GM12878 (cell line): ENCODE measurements around the gene F2RL3. TPM values are rescaled to one million over a fixed set of nuclear protein-coding genes. Genes with fewer than 3 reads are reported as not detected.

Experiments used
- ATAC-seq: fragments of 200-7000 bp; cut with Tn5 transposase; 3 replicates; pipeline ENCODE4 v1.9.1; 2020; ENCODE audit warnings: mild to moderate bottlenecking, moderate library complexity
- BruUV-seq: library from RNA; stranded (reverse); fragments of 400-500 nt; replicated peaks from 2 replicates; lab custom pipeline; 2021; lab: Mats Ljungman, UMichigan
- CTCF ChIA-PET: fragments of 300-600 bp; sonication (Branson Sonifier 250); formaldehyde crosslinking; extraction: SDS; loops from one replicate; lab custom pipeline; 2021; ENCODE audit warnings: inconsistent platforms; lab: Yijun Ruan, JAX
- POLR2A ChIA-PET: fragments of 350-600 bp; formaldehyde crosslinking; extraction: SDS; loops from one replicate; lab custom pipeline; 2021; ENCODE audit warnings: inconsistent platforms; lab: Charles Lee
- RAD21 ChIA-PET: fragments of 300-600 bp; sonication (Branson Sonifier 250); formaldehyde crosslinking; loops from one replicate; lab custom pipeline; 2023; ENCODE audit warnings: antibody characterized with exemption; ENCODE audit not compliant: unreplicated experiment; lab: Charles Lee
- SMC1A ChIA-PET: fragments of 300-600 bp; sonication (Branson Sonifier 250); formaldehyde crosslinking; loops from one replicate; lab custom pipeline; 2023; ENCODE audit not compliant: unreplicated experiment, uncharacterized antibody; lab: Charles Lee
- DNase-seq: peaks from one replicate; pipeline ENCODE4 v3.0.0-alpha.2; 2011; ENCODE audit warnings: low read depth, low spot score
- FAIRE-seq: peaks from 3 replicates; lab custom pipeline; 2011; peaks lifted over from hg19 to GRCh38; lab: Jason Lieb, UNC
- H2AFZ ChIP-seq: 2 replicates; pipeline ENCODE4 v1.6.0; 2011; ENCODE audit warnings: low read depth, low read length, control low read depth; ENCODE audit not compliant: control insufficient read depth
- H3K27ac ChIP-seq: 2 replicates; pipeline ENCODE4 v1.5.1; 2011; ENCODE audit warnings: control low read depth; ENCODE audit not compliant: control insufficient read depth, insufficient read depth
- H3K27me3 ChIP-seq, 2 experiments: replicated peaks in 1 of 2; 2 replicates each; pipeline versions ENCODE4 v1.6.0 to v1.6.1; 2011; ENCODE audit warnings: low read length in 1 of 2; ENCODE audit not compliant: control insufficient read depth in 2 of 2, insufficient read depth in 2 of 2
- H3K36me3 ChIP-seq, 2 experiments: 2 replicates each; pipeline ENCODE4 v1.5.1; 2011; ENCODE audit warnings: low read length in 1 of 2; ENCODE audit not compliant: control insufficient read depth in 2 of 2, insufficient read depth in 2 of 2
- H3K4me1 ChIP-seq: 2 replicates; pipeline ENCODE4 v1.6.1; 2011; ENCODE audit warnings: mild to moderate bottlenecking, low read length, moderate library complexity, mixed read lengths; ENCODE audit not compliant: control insufficient read depth, insufficient read depth
- H3K4me2 ChIP-seq: 2 replicates; pipeline ENCODE4 v1.6.0; 2011; ENCODE audit warnings: control low read depth; ENCODE audit not compliant: control insufficient read depth, insufficient read depth
- H3K4me3 ChIP-seq: fragments of 200-600 bp; sonication (generic); 2 replicates; pipeline ENCODE4 v1.5.1; 2016
- H3K79me2 ChIP-seq: 2 replicates; pipeline ENCODE4 v1.6.0; 2011; ENCODE audit warnings: low read length; ENCODE audit not compliant: control insufficient read depth, insufficient read depth
- H3K9ac ChIP-seq: 2 replicates; pipeline ENCODE4 v1.8.0; 2011; ENCODE audit warnings: low read length, control low read depth, mixed read lengths; ENCODE audit not compliant: control insufficient read depth, insufficient read depth
- H3K9me3 ChIP-seq: replicated peaks from 3 replicates; pipeline ENCODE4 v1.5.1; 2011; ENCODE audit warnings: mild to moderate bottlenecking, low read length; ENCODE audit not compliant: control insufficient read depth, insufficient read depth
- H4K20me1 ChIP-seq: 2 replicates; pipeline ENCODE4 v1.6.0; 2011; ENCODE audit not compliant: control insufficient read depth, insufficient read depth
- BMI1 ChIP-seq: fragments of 450-650 bp; IDR thresholded peaks from 2 replicates; pipeline ENCODE4 v1.6.1; 2016; ENCODE audit warnings: mild to moderate bottlenecking, moderate library complexity, borderline replicate concordance
- CBX5 ChIP-seq: sonication (generic); IDR thresholded peaks from 2 replicates; pipeline ENCODE4 v1.6.1; 2016; ENCODE audit warnings: low read depth, moderate library complexity, mild to moderate bottlenecking, inconsistent platforms
- CHD2 ChIP-seq: IDR thresholded peaks from 2 replicates; pipeline ENCODE4 v1.6.1; 2011; ENCODE audit warnings: low read depth, low read length, improper control_type of control experiment, borderline replicate concordance
- CHD4 ChIP-seq: fragments of 200-600 bp; sonication (generic); IDR thresholded peaks from 2 replicates; pipeline ENCODE4 v1.6.1; 2016; ENCODE audit warnings: mild to moderate bottlenecking
- HDGF ChIP-seq: fragments of 450-650 bp; IDR thresholded peaks from 2 replicates; pipeline ENCODE4 v1.6.1; 2016; ENCODE audit warnings: antibody characterized with exemption
- IKZF1 ChIP-seq: fragments of 450-650 bp; conservative IDR thresholded peaks from 2 replicates; pipeline ENCODE4 v1.6.1; 2017; ENCODE audit warnings: antibody characterized with exemption, mild to moderate bottlenecking
- KDM1A ChIP-seq: fragments of 200-600 bp; sonication (generic); IDR thresholded peaks from 2 replicates; pipeline ENCODE4 v1.6.1; 2016; ENCODE audit warnings: borderline replicate concordance
- LARP7 ChIP-seq: fragments of 450-650 bp; IDR thresholded peaks from 2 replicates; pipeline ENCODE4 v1.6.1; 2017; ENCODE audit warnings: mild to moderate bottlenecking
- MXI1 ChIP-seq: fragments of 150-350 bp; IDR thresholded peaks from 2 replicates; pipeline ENCODE4 v1.6.1; 2011; ENCODE audit warnings: low read depth, mild to moderate bottlenecking, inconsistent platforms, low read length, improper control_type of control experiment
- POLR2AphosphoS2 ChIP-seq: IDR thresholded peaks from 2 replicates; pipeline ENCODE4 v1.6.1; 2011; ENCODE audit warnings: low read depth, mild to moderate bottlenecking, low read length, improper control_type of control experiment, moderate library complexity
- SPI1 ChIP-seq: IDR thresholded peaks from 2 replicates; pipeline ENCODE4 v1.6.1; 2011; ENCODE audit warnings: low read depth, mild to moderate bottlenecking, low read length, moderate library complexity, borderline replicate concordance; ENCODE audit not compliant: insufficient read depth
- STAT3 ChIP-seq: IDR thresholded peaks from 2 replicates; pipeline ENCODE4 v1.6.1; 2011; ENCODE audit warnings: low read depth, low read length, improper control_type of control experiment
- TARDBP ChIP-seq: IDR thresholded peaks from 2 replicates; pipeline ENCODE4 v1.6.1; 2016; ENCODE audit warnings: borderline replicate concordance
- WGBS: methylation state at CpG from one replicate; pipeline ENCODE4 v1.1.6; 2016; ENCODE audit warnings: low lambda C conversion rate; ENCODE audit not compliant: insufficient replicate concordance, insufficient coverage; ENCODE audit errors: missing lambda C conversion rate; 5-methylcytosine and 5-hydroxymethylcytosine counted together
- in situ Hi-C: fragments of 300-500 bp; cut with MboI; formaldehyde crosslinking; loops from 9 replicates; pipeline ENCODE4 v1.14.3; 2018; ENCODE audit warnings: mixed read lengths
- intact Hi-C: fragments of 100-400 bp; cut with micrococcal nuclease; formaldehyde crosslinking; loops from one replicate; pipeline ENCODE4 v1.14.2; 2022; ENCODE audit not compliant: unreplicated experiment
- polyA plus RNA-seq, 11 experiments: library from polyadenylated mRNA; depleted of rRNA in 4 of 11; unstranded in 6 of 11; stranded (reverse) in 5 of 11; fragments of >200 nt; fragmentation: Nextera tagmentation in 4 of 11; fragmentation: Illumina TruSeq in 1 of 11; extraction: Ambion mirVana in 4 of 11; extraction: Trizol in 1 of 11; gene quantifications; 1 replicate in 1 of 11; 2 replicates in 10 of 11; pipeline versions ENCODE4 v1.2.1 to v1.2.3, GENCODE V29; 2011 to 2016; ENCODE audit warnings: inconsistent platforms in 2 of 11, missing spikeins in 2 of 11, low read depth in 1 of 11
- total RNA-seq, 4 experiments: library from RNA; depleted of rRNA in 3 of 4; stranded (reverse); fragments of >200 nt in 3 of 4; fragmentation: Illumina TruSeq in 1 of 4; extraction: Trizol in 1 of 4; gene quantifications; 2 replicates each; pipeline versions ENCODE4 v1.2.1 to v1.2.3, GENCODE V29; 2013 to 2021
- TF ChIP-seq, protein P1 (sequence below): IDR thresholded peaks from 2 replicates; pipeline ENCODE4 v1.6.1; 2012; ENCODE audit warnings: low read depth, low read length, improper control_type of control experiment
- TF ChIP-seq, protein P2 (sequence below): fragments of 450-650 bp; formaldehyde crosslinking; IDR thresholded peaks from 2 replicates; pipeline ENCODE4 v1.5.0; 2022; ENCODE audit warnings: mild to moderate bottlenecking, missing genetic modification characterization

F2RL3 gene
- total and polyA plus RNA-seq, 10 of the 15 experiments (the other 5 are each of a cell fraction or from before 2014, with no cell fraction given): 0.01 to 1.2 (median 0.29) TPM

- no peaks in the 10 kb centered on the region for H3K36me3 ChIP-seq
- ChIA-PET RAD21 (no interaction called here), CTCF (no interaction called here), POLR2A (no interaction called here), SMC1A (no interaction called here)
- TF ChIP-seq STAT3: no peak
- no peak for TF ChIP-seq TARDBP
- TF ChIP-seq SPI1: no peak
- TF ChIP-seq CHD4: no peak
- no peak for TF ChIP-seq IKZF1
- TF ChIP-seq, protein P1, sequence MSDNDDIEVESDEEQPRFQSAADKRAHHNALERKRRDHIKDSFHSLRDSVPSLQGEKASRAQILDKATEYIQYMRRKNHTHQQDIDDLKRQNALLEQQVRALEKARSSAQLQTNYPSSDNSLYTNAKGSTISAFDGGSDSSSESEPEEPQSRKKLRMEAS: no peak
- TF ChIP-seq POLR2AphosphoS2: no peak
- TF ChIP-seq LARP7: no peak
- no peak for TF ChIP-seq MXI1
- TF ChIP-seq CBX5: no peak
- TF ChIP-seq HDGF: no peak
- no peak for TF ChIP-seq KDM1A
- no peak for TF ChIP-seq CHD2
- TF ChIP-seq, protein P2, sequence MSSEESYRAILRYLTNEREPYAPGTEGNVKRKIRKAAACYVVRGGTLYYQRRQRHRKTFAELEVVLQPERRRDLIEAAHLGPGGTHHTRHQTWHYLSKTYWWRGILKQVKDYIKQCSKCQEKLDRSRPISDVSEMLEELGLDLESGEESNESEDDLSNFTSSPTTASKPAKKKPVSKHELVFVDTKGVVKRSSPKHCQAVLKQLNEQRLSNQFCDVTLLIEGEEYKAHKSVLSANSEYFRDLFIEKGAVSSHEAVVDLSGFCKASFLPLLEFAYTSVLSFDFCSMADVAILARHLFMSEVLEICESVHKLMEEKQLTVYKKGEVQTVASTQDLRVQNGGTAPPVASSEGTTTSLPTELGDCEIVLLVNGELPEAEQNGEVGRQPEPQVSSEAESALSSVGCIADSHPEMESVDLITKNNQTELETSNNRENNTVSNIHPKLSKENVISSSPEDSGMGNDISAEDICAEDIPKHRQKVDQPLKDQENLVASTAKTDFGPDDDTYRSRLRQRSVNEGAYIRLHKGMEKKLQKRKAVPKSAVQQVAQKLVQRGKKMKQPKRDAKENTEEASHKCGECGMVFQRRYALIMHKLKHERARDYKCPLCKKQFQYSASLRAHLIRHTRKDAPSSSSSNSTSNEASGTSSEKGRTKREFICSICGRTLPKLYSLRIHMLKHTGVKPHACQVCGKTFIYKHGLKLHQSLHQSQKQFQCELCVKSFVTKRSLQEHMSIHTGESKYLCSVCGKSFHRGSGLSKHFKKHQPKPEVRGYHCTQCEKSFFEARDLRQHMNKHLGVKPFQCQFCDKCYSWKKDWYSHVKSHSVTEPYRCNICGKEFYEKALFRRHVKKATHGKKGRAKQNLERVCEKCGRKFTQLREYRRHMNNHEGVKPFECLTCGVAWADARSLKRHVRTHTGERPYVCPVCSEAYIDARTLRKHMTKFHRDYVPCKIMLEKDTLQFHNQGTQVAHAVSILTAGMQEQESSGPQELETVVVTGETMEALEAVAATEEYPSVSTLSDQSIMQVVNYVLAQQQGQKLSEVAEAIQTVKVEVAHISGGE: no peak
- no peak for TF ChIP-seq BMI1
- H2AFZ ChIP-seq: no peak overlapping the region
- H3K9me3 ChIP-seq: no peaks in the 10 kb centered on the region; the same call in 2 of the 3 replicates
- ATAC-seq (no peak), DNase-seq (no peak), FAIRE-seq (no peak)
- 63% methylated on average over 12 of the region's 12 CpGs for WGBS
- H3K4me3 ChIP-seq: no peak overlapping the region
- no peaks in the 10 kb centered on the region for H3K27me3 ChIP-seq
- BruUV-seq: no TSS peak
- intact Hi-C loops (no loop called here), in situ Hi-C loops (no loop called here)
- no peaks in the 10 kb centered on the region for H3K4me1 ChIP-seq
- H4K20me1 ChIP-seq: no peaks in the 10 kb centered on the region
- H3K79me2 ChIP-seq: no peaks in the 10 kb centered on the region
- no peak overlapping the region for H3K27ac ChIP-seq
- H3K9ac ChIP-seq: no peak overlapping the region
- H3K4me2 ChIP-seq: no peak overlapping the region
Measured at GRCh38 chr19:16920816-16921529, 32.2 kb downstream of the F2RL3 start.
